Cerebellar cortex (tissue), 1 donor: ENCODE results near the gene FOXI3.
"Not testable (repeated sequence)": the region's sequence is repeated elsewhere in the genome, so short reads cannot be mapped to it uniquely, and the experiment has no call there.

Source experiments
- DNase-seq: peaks from one replicate; pipeline ENCODE4 v3.0.0-alpha.2; 2015; ENCODE audit warnings: low spot score

FOXI3 gene

DNA sequence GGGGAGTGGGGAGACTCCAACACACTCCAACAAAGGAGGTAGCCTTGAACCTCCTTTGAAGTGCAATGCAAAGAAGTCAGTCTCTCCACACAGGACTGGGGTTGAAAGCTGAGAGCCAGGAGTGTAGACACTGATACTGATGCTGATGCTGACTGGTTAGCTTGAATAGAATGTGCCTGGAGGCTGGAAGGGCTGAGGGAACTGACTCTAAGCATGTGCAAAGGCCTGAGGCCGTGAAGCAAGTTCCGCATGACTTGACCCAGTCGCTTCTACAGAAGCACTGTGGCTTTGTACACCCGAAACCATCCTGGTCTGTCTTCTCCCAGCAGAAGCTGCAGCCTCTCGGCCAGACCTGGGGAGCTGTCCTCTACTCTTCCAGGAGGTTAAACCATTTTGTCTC lies 10.4 kb downstream of the FOXI3 start:
- no peak for DNase-seq

DNA sequence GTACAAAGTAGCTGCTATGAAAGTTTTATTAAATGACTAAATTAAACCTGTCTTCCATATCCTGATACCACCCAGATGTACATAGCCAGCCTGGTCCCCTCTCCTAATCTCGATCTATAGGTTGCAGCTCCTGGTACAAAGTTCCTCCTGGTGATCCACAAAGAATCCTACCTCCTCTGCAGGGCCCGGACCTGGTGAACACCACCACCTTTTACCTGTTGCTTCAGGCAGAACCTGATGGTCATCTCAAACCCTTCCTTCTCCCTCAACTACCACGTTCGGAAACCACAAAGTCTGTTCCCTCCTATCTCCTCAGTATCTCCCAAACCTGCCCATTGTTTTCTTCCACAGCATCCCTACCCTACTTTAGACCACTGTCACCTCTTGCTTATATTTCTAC lies 15.5 kb downstream of the FOXI3 start:
- no peak for DNase-seq

DNA sequence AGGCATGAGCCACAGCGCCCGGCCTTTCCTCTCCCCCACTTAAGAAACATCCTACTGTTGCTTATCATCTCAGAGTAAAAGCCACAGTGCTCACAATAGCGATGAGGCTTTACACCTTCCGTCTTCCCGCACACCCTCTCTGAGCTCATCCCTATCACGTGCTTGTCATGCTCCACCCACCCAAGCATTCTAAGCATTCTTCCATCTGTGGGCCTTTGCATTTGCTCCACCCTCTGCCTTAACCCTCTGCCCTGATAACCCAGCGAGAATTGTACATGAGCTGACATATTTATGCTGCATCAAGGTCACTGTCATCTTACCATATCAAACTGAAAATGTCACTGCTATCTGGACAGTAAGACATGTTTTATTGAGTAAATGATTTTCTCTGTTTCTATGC lies 22.6 kb downstream of the FOXI3 start:
- DNase-seq, result no peak

DNA sequence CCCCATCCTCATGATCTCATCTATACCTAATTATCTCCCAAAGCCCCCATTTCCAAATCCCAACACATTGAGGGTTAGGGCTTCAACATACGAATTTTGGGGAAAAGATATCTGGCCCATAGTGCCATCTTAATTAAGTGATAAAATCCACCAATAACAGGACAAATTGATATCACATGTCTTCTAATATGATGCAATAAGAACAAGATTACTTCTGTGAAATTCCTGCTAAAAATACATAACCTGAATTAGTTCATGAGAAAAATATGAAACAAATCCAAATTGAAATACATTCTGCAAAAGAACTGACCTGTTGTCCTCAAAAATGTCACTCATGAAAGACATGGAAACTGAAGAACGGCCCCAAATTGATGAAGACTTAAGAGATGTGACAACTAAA lies 28.8 kb downstream of the FOXI3 start:
- DNase-seq, result no peak

DNA sequence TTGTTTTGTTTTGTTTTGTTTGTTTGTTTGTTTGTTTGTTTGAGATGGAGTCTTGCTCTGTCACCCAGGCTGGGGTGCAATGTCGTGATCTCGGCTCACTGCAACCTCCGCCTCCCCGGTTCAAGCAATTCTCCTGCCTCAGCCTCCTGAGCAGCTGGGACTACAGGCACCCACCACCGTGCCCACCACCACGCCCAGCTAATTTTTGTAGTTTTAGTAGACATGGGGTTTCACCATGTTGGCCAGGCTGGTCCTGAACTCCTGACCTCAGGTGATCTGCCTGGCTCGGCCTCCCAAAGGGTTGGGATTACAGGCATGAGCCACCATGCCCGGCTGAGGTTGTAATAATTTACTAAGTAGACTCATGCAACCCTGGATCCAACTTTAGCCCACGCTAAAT lies 33.4 kb downstream of the FOXI3 start:
- DNase-seq, result not testable (repeated sequence)

DNA sequence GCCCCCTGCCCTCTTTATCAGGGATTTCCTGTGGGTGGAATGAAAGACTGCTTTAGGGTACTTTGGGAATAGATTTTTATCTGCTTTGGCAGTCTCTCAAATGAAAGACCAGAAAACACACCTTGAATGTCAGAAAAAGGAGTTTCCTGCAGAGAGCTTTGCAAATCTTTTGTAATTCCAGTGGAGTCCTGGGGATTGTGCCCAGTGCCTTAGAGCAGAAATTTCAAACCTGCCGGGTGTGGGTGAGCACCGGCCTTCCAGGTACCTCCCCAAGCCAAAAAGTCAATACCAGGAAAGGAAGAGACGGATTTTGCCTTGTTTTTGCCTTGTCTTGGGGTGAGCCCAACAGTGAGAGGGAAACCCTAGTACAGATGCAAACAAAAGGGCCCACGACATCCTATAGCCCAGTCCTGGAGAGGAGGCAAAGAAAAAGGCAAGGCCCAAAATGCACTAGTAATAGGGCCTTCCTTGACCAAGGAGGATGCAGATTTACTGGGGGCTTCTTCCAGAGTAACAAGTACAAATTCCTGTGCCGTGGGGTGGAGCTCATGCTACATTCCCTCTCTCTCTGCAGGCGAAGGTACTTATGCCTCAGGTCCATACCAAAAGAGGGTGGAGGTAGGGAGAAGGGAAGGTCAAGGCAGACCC lies 36.4 kb downstream of the FOXI3 start:
- DNase-seq, result no peak

DNA sequence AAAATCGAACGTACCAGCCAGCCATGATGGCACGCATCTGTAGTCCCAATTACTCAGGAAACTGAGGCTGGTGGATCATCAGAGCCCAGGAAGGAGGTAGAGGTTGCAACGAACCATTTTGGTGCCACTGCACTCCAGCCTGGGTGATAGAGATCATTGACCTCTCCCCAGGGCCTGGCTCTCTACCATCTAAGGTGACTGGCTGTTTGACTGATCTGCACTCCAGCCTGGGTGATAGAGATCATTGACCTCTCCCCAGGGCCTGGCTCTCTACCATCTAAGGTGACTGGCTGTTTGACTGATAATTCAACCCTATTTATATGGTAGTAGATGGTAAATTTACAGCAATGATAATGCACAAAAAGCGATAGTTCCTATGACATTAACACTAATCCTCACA lies 43.6 kb downstream of the FOXI3 start:
- not testable (repeated sequence) for DNase-seq

DNA sequence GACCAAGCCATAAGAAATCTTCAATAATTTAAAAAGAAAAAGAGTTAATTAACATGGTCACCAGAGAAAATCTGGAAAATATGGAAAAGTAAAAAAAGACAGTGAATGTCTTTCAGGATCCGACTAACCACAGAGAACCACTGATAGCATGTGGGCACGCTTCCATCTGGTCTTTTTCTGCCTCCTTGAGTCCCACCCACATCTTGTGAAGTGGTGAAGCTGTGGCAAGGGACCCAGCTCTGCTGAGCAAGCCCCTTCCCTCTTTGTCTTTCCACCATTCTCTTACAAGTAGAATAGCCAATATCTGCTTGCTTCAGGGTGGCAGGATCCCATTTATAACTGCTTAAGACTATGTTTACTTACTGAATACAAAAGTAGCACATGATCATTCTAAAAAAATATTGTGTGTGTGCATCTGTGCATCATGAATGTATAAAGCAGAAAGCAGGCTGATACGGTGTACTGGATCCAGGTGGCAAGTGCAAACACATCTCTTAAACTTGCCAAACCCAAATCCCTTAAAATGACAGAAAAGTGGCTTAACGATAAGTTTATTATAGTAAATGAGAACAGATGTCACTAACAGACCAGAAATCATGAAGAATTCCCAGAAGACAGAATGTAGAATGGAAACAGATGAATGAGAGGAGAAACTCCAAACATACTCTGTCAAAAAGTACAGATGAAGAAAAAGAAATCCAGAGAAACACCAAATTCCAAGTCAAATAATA lies 52.3 kb downstream of the FOXI3 start:
- no peak for DNase-seq

DNA sequence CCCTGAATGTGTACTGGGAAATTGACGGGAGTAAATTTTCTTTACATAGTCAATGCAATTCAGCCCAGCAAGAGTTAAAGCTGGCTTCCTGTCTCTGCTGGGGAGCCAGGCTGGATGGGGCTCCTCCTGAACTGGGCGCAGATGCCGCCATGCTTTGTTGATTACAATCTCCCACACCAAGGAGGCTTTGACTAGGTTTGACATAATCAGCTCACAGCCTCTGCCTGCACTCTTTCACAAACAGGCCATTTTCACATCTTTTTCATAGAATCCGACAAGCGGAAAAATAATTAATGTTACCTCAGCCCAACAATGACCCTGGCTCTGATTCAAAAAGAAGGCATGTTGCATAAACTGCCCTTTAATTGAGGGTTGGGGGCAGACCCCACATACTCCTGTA lies 54.3 kb downstream of the FOXI3 start:
- DNase-seq, result no peak
